ENCODE results near the gene KCNQ2.

Gene KCNQ2

GRCh38 chr20:63400486-63401210 lies 71.8 kb downstream of the KCNQ2 start:
- no peak for DNase-seq

GRCh38 chr20:63399596-63400375 lies 72.7 kb downstream of the KCNQ2 start:
- DNase-seq, result no peak

GRCh38 chr20:63398744-63399514 lies 73.5 kb downstream of the KCNQ2 start:
- no peak for DNase-seq

GRCh38 chr20:63397946-63398450 lies 74.5 kb downstream of the KCNQ2 start:
- DNase-seq, result no peak

- no peak for DNase-seq
Measured at GRCh38 chr20:63397155-63397843, 75.2 kb downstream of the KCNQ2 start.

GRCh38 chr20:63396300-63396699 lies 76.2 kb downstream of the KCNQ2 start:
- no peak for DNase-seq

GRCh38 chr20:63395723-63396122 lies 76.7 kb downstream of the KCNQ2 start:
- DNase-seq, result no peak

DNA sequence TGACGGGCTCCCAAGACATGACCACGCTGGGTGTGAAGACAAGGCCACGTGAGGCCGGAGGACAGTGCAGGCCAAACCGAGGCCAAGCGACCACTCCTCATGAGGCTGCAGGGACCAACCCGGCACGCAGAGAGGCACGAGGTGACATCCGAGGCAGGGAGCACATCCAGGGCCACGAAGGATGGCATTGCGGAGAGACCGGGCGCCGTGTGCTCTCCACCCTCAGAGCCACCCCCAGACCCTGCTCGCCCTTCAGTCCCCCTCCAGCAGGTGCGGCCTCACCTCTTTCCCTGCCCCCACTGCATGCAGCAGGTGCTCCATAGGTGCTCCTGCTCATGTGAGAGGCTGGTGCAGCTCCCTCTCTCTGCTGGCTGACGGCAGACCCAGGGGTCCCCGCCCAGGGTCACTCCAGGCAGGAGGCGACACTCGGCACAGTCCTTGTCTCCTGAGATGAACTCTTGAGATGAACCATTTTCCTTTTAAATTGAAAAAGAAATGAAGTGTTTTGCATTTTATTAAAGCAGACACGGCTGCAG lies 77.5 kb downstream of the KCNQ2 start:
- DNase-seq, result no peak

DNA sequence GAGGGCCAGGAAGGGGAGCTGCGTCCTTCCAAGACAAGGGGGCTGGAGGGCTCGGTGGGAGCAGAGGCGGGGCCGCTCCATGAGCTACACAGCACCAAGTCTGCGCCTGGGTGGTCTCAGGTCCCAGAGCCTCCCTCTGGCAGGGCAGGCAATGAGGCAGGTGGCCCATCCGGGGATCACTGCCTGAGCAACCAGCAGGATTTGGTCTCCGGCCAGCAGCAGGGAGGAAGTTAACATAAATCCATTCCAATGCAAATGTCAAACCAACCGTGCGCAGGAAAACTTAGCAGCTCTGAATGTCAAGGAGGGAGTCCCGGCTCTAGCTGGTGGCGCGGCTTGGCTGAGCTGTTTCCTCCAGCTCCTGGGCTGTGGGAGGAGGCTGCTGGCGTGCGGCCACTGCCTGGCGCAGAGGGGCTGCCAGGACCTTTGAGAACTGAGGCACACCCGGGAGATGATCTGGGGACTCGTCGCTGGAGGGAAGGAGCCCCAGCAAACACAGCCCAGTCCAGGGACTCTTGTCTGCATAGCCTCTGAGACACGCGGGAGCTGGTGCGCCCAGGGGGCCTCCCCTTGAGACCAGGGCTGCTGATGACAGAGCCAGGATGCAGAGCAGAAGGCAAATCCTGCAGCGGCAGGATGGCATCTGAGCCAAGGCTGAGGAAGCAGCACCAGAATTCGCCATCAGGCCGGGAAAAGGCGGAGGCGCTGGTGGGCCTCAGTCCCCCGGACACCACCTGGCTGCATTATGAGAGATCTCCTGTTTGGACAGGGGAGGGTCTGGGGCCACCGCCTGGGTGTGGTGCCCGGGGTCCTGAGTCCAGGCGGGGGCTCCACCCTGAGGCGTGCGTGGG lies 78.2 kb downstream of the KCNQ2 start:
- DNase-seq, result no peak

GRCh38 chr20:63393566-63393965 lies 78.9 kb downstream of the KCNQ2 start:
- no peak for DNase-seq

GRCh38 chr20:63392465-63393365 lies 79.7 kb downstream of the KCNQ2 start:
- DNase-seq, result no peak

- no peak for DNase-seq
Measured at GRCh38 chr20:63387917-63388316, 84.5 kb downstream of the KCNQ2 start.

DNA sequence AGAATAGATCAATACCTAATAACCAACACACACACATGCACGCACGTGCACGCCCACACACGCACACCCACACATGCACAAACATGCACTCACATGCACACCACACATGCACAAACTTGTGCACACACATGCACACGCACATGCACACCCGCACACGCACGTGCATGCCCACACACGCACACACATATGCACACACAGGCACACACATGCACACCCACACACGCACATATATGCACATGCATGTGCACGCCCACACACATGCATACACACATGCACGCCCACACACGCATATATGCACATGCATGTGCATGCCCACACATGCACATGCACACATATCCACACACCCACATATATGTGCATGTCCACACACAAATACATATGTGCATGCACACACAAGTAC lies 85.1 kb downstream of the KCNQ2 start:
- no peak for DNase-seq

DNA sequence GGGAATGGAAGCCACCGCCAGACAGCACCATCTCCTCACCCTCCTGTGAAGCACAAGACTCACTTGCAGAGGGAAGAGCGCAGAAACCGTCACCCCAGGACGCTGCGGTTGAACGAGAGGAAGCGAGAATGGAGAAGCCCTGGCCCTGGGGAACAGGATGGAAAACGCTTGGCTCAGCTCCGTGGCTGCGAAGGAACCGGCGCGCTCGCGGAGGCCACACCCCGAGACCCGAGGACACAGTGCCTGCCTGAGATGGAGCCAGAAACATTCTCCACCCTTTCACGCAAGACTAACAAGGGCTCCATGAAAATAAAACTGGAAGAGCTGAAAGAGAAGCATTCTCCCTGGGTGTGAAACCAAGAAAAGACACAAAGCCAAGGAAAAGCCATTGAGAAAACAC lies 86.0 kb downstream of the KCNQ2 start:
- no peak for DNase-seq

- no peak for DNase-seq
Measured at GRCh38 chr20:63385819-63386218, 86.6 kb downstream of the KCNQ2 start.

DNA sequence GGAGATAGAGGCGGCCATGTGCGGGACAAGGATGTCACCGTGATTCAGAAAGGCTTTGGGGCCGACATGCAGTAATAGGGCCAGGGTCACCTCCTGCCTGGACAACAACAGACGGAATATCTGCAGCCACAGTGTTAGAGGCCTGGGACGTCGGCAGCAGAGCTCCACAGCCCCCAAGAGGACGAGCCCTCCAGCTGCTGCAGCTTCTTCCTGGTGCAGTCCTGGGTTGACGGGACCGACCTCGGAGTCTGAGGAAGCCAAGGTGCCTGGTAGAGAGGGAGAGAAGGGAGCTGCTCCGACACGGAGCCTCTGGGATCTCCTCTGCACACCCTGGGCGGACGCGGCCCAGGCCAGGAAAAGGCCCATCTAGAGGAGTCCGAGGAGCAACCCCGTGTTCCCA lies 88.1 kb downstream of the KCNQ2 start:
- no peak for DNase-seq

- DNase-seq, result no peak
Measured at GRCh38 chr20:63383556-63383955, 88.9 kb downstream of the KCNQ2 start.

DNA sequence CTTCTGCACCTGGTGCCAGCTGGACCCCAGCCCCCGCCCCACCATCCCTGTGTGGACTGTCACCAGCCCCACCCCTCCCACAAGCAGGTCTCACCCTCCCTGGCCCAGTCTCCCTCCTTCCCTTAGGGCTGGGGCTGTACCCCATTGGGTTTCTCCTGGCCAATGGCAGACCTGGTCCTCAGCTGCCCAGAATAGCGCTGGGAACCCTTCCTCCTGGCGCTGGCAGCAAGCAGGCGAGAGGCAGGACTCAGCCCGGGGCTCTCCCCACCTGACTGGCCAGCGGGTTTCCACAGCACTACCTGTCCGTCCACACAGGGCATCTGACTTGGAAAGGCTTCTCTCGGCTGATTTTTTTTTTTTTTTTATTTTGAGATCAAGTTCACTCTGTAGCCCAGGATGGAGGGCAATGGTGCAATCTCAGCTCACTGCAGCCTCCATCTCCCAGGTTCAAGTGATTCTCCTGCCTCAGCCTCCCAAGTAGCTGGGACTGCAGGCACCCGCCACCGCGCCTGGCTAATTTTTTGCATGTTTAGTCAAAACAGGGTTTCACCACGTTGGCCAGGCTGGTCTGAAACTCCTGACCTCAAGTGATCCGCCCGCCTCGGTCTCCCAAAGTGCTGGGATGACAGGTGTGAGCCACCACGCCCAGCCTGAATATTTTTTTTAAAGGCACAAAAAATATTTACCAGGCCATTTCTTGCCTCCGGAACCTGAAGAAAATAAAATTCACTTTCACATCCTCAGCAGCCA lies 89.7 kb downstream of the KCNQ2 start:
- no peak for DNase-seq

DNA sequence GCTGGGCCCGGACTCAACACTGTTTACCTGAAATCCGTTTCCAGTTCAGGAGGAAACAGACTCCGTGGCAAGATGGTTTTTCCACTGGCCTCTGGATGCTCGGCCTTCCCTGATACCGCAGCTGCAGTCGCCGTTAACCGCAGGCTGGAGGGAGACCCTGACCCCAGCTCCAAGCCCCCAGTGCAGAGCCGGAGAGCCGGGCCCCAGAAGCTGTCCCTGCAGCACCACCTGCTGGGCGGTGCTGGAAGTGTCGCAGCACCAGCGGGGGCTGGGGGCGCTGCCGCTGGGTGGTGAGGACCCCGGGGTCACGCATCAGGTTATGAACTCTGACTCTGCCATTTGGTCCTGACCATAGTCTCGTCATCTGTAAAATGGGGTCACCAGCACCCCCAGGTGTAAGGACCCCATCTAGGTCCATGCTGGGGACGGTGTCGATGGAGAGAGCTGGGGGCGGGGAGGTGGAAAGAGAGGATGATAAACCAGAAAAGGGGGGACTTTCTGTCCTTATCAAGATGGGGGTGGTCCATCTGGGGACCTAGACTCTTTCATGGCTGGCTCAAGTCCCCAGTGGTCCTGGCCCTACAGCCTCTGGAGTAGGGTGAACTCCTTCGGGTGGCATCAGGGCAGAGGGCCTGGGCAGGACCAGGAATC lies 90.5 kb downstream of the KCNQ2 start:
- DNase-seq, result peak in 4 of 6 experiments; percentile 3 to 44 (median 23)

Measured in stimulated activated naive CD4-positive, alpha-beta T cell (primary cell).